Suppressor macrophage treated with lipopolysaccharide for 1 hour (primary cell): Measurements from ENCODE around the gene SLC22A1.
A peak's percentile ranks its signal among the peaks of the same experiment; 100 is the strongest.
"Not testable (repeated sequence)": the region's sequence is repeated elsewhere in the genome, so short reads cannot be mapped to it uniquely, and the experiment has no call there.

Experiments
- DNase-seq, 3 donors: peaks; one replicate each; pipeline ENCODE4 v3.0.0-alpha.2; 2020 to 2022

The SLC22A1 gene

GRCh38 chr6:160124605-160125004 is 3.0 kb downstream of the SLC22A1 start:
- no peak for DNase-seq

DNA sequence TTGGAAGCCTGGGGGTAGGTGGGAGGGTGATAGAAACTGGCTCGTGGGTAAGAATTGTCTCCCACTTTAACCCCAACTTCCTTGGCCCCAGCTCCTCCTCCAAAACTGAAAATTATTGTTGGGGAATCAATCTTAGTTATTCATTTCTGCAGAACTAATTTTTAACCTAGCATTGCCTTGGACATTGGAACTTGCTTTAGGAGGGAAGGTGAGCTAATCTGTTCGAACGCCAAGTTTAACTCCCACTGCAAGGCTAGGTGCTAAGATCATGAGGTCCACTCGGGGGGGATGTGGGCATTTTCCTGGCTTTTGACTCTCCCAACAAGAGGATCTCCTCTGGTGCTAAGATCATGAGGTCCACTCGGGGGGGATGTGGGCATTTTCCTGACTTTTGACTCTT is 3.5 kb downstream of the SLC22A1 start:
- not testable (repeated sequence) for DNase-seq

GRCh38 chr6:160127270-160128124 is 5.9 kb downstream of the SLC22A1 start:
- DNase-seq: no peak

GRCh38 chr6:160128125-160128683 is 6.6 kb downstream of the SLC22A1 start:
- DNase-seq: no peak

GRCh38 chr6:160128879-160129516 is 7.4 kb downstream of the SLC22A1 start:
- DNase-seq: no peak

DNA sequence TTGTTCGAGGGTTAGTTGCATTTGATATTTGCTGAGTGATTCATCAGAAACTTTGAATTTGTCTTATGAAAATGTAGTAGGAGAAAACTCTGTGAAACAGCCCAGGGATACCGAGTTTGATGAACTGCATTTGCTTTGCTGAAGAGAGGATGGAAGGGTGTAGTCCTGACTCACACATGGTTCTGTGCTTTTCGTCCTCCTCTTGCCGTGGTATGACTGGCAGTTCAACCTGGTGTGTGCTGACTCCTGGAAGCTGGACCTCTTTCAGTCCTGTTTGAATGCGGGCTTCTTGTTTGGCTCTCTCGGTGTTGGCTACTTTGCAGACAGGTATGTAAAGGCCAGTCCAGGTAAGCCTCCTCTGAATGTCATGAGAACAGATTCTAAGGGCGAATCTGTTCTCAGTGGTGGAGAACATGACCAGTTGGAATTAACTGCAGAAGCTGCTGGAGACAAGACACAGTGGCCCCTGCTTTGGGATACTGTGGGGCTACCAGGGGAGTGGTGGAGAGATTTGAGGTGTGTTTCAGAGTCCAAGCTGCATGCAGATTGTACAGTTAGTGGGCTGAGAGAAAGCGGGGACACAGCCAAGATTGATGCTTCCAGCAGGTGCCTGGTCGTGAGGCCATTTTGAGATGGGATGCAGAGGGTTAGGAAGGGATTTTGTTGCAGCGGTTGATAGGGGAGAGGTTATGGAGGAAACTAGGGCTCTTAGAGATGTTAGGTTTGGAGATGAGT is 8.4 kb downstream of the SLC22A1 start:
- DNase-seq: no peak

GRCh38 chr6:160130729-160131484 is 9.3 kb downstream of the SLC22A1 start:
- DNase-seq: no peak

- no peak for DNase-seq
Observed at GRCh38 chr6:160131636-160132296, 10.2 kb downstream of the SLC22A1 start.

DNA sequence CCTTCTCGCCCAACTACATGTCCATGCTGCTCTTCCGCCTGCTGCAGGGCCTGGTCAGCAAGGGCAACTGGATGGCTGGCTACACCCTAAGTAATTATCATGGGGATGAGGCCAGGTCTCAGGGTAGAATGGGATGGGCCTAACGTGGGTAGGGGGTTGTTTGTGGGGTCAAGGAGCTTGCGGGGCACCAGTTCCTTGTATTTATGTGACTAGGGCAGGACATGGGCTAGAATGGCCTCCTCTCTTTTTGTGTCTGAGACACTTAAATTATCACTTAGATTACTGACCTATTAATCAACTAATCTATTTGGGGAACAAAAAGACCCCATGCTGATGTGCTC is 10.7 kb downstream of the SLC22A1 start:
- DNase-seq: no peak

GRCh38 chr6:160132776-160133338 is 11.2 kb downstream of the SLC22A1 start:
- peak; percentile 50 to 61 (median 52) for DNase-seq

DNA sequence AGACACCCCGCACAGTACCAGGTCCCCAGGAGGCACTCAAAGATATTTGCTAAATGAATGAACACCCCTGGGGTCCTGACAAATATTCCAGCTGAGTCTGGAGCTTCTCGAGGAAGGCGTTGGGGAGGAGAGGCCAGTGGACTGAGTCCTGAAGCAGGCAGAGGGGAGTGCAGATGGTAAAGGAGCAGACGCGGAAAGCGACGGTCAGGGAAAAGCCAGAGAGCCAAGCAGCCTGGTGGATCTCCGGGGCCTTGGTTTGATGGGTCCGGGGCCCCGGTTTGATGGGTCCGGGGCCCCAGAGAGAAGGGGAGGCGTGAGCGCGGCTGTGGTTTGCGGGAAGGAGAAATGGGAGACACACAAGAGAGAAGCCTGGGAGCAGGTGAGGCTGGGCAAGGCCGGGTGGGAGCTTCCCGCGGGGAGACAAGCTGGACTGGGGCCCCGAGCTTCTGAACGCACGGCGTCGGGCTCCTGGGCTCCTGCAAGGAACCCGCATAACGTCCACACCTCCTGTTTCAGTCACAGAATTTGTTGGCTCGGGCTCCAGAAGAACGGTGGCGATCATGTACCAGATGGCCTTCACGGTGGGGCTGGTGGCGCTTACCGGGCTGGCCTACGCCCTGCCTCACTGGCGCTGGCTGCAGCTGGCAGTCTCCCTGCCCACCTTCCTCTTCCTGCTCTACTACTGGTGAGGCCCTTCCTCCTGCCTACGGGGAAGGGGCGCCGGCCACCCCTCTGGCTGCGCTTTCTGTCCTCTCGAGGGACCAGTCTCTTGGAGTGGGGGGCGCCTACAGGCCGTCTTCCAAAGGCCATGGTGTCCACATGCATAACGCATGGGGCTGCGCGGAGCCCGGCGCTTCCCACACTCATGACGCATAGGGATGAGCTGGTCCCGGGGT is 12.1 kb downstream of the SLC22A1 start:
- DNase-seq: no peak

DNA sequence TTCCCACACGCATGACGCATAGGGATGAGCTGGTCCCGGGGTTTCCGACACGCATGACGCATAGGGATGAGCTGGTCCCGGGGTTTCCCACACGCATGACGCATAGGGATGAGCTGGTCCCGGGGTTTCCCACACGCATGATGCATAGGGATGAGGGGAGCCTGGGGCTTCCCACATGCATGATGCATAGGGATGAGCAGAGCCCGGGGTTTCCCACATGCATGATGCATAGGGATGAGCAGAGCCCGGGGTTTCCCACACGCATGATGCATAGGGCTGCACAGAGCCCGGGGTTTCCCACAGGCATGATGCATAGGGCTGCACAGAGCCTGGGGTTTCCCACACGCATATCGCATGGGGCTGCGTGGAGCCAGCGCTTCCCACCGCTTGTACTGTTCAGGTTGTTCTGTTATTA is 12.7 kb downstream of the SLC22A1 start:
- DNase-seq: peak; percentile 72 to 77 (median 73)

- no peak for DNase-seq
Observed at GRCh38 chr6:160134779-160135547, 13.3 kb downstream of the SLC22A1 start.

DNA sequence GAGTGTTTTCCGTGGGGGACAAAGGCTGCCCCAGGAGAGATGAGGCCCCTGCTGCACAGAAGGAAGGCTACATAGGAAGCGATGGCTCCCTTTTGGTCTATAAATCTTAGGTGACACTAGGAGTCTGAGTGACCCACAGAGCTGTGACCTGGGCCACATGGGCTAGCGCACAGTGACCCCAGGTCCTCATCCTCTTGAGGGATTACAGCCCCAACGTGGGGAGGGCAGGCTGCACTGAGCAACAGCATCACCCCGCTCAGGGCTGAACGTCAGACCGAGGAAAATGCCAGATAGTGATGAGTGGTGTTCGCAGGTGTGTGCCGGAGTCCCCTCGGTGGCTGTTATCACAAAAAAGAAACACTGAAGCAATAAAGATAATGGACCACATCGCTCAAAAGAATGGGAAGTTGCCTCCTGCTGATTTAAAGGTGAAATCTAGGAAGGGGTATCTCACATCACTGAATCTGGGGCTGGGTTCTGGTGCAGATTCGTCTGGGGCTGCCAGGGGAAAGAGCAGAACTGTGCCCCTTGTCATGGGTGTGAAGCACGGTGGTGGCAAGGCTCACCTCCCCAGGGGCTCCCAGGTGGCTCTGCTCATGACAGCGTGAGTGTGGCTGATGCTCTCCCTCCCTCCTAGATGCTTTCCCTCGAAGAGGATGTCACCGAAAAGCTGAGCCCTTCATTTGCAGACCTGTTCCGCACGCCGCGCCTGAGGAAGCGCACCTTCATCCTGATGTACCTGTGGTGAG is 14.5 kb downstream of the SLC22A1 start:
- DNase-seq: no peak

- no peak for DNase-seq
Observed at GRCh38 chr6:160137130-160137988, 15.7 kb downstream of the SLC22A1 start.

- DNase-seq: peak; percentile 46 to 52 (median 52)
Observed at GRCh38 chr6:160137989-160138835, 16.6 kb downstream of the SLC22A1 start.

DNA sequence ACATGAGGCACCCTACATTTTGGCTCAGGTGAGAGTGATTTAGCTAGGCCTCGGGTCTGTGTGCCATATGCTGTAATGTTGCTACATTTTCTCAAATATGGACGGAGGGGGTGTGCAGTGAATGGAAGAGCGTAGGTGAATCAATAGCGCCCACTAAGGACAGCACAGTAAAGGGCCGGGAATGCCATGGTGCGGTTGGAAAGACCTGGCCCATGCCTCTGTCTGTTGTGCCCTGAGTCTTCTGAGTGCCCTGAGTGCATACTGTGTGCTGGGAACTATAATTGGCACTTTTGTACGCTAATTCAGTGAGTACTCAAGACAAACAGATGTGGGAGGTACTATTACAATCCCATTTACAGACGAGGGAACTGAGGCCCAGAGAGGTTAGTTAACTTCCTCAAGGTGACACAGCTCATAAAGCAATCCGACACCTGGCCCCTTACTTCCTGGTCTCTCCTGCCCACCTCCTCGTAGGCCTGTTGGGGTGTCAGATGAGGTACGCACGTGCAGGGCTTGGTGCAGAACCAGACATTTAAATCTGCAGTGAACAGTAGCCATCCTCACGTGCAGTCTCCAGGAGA is 17.3 kb downstream of the SLC22A1 start:
- DNase-seq: no peak
